ENCODE data around the gene ARHGDIB. TPM values are rescaled to one million over a fixed set of nuclear protein-coding genes. Genes with fewer than 3 reads are reported as not detected.

Gene ARHGDIB
- total and polyA plus RNA-seq, 2 experiments from 2014 or later, result 0.89 TPM; not detected in 1

- Histone ChIP-seq H3F3A (replicated peaks; ENCODE audit: low read depth) (no peaks in the 10 kb centered on the region), H3K9me2 (ENCODE audit: insufficient read depth) (no peaks in the 10 kb centered on the region; the same call in 1 of the 2 replicates), H3K4me2 (no peak overlapping the region), H3K36me3 (ENCODE audit: insufficient read depth) (no peaks in the 10 kb centered on the region), H3K79me2 (replicated peaks; ENCODE audit: insufficient read depth) (no peaks in the 10 kb centered on the region), H4K20me1 (replicated peaks; ENCODE audit: insufficient read depth) (no peaks in the 10 kb centered on the region), H3K27me3 (ENCODE audit: insufficient read depth) (no peaks in the 10 kb centered on the region), H3K27ac (ENCODE audit: low read depth) (no peak overlapping the region), H2AFZ (no peak overlapping the region), H3K4me3 (no peak overlapping the region), H3K4me1 (ENCODE audit: insufficient read depth) (no peaks in the 10 kb centered on the region)
- ATAC-seq (no peak), DNase-seq (ENCODE audit: low spot score) (no peak)
- Mint-ChIP-seq H3K27ac (no peak overlapping the region), H3K4me3 (no peak overlapping the region), H3K36me3 (ENCODE audit: low read depth) (no peaks in the 10 kb centered on the region), H3K4me1 (peaks cover 10% of the 10 kb centered on the region), H3K27me3 (ENCODE audit: insufficient read depth, low read depth, poor library complexity) (no peaks in the 10 kb centered on the region), H3K9me3 (no peaks in the 10 kb centered on the region)
- TF ChIP-seq, protein P1, sequence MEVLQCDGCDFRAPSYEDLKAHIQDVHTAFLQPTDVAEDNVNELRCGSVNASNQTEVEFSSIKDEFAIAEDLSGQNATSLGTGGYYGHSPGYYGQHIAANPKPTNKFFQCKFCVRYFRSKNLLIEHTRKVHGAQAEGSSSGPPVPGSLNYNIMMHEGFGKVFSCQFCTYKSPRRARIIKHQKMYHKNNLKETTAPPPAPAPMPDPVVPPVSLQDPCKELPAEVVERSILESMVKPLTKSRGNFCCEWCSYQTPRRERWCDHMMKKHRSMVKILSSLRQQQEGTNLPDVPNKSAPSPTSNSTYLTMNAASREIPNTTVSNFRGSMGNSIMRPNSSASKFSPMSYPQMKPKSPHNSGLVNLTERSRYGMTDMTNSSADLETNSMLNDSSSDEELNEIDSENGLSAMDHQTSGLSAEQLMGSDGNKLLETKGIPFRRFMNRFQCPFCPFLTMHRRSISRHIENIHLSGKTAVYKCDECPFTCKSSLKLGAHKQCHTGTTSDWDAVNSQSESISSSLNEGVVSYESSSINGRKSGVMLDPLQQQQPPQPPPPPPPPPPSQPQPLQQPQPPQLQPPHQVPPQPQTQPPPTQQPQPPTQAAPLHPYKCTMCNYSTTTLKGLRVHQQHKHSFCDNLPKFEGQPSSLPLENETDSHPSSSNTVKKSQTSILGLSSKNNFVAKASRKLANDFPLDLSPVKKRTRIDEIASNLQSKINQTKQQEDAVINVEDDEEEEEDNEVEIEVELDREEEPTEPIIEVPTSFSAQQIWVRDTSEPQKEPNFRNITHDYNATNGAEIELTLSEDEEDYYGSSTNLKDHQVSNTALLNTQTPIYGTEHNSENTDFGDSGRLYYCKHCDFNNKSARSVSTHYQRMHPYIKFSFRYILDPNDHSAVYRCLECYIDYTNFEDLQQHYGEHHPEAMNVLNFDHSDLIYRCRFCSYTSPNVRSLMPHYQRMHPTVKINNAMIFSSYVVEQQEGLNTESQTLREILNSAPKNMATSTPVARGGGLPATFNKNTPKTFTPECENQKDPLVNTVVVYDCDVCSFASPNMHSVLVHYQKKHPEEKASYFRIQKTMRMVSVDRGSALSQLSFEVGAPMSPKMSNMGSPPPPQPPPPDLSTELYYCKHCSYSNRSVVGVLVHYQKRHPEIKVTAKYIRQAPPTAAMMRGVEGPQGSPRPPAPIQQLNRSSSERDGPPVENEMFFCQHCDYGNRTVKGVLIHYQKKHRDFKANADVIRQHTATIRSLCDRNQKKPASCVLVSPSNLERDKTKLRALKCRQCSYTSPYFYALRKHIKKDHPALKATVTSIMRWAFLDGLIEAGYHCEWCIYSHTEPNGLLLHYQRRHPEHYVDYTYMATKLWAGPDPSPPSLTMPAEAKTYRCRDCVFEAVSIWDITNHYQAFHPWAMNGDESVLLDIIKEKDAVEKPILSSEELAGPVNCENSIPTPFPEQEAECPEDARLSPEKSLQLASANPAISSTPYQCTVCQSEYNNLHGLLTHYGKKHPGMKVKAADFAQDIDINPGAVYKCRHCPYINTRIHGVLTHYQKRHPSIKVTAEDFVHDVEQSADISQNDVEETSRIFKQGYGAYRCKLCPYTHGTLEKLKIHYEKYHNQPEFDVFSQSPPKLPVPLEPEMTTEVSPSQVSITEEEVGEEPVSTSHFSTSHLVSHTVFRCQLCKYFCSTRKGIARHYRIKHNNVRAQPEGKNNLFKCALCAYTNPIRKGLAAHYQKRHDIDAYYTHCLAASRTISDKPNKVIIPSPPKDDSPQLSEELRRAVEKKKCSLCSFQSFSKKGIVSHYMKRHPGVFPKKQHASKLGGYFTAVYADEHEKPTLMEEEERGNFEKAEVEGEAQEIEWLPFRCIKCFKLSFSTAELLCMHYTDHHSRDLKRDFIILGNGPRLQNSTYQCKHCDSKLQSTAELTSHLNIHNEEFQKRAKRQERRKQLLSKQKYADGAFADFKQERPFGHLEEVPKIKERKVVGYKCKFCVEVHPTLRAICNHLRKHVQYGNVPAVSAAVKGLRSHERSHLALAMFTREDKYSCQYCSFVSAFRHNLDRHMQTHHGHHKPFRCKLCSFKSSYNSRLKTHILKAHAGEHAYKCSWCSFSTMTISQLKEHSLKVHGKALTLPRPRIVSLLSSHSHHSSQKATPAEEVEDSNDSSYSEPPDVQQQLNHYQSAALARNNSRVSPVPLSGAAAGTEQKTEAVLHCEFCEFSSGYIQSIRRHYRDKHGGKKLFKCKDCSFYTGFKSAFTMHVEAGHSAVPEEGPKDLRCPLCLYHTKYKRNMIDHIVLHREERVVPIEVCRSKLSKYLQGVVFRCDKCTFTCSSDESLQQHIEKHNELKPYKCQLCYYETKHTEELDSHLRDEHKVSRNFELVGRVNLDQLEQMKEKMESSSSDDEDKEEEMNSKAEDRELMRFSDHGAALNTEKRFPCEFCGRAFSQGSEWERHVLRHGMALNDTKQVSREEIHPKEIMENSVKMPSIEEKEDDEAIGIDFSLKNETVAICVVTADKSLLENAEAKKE (CRISPR knock-in tag; IDR thresholded peaks at IDR 0.05), result no peak
- TF ChIP-seq NANOG (IDR thresholded peaks at IDR 0.05; ENCODE audit: borderline replicate concordance) (no peak), EZH2phosphoT487 (IDR thresholded peaks at IDR 0.05; ENCODE audit: unreplicated experiment) (no peak), REST (IDR thresholded peaks at IDR 0.05; ENCODE audit: unreplicated experiment) (no peak), JUNB (IDR thresholded peaks at IDR 0.05; ENCODE audit: unreplicated experiment) (no peak), ZNF114 (CRISPR knock-in tag; IDR thresholded peaks at IDR 0.05) (no peak), STAT1 (IDR thresholded peaks at IDR 0.05; ENCODE audit: unreplicated experiment) (no peak), EZH2 (IDR thresholded peaks at IDR 0.05; ENCODE audit: low read depth, unreplicated experiment) (no peak), ZNF331 (CRISPR knock-in tag; IDR thresholded peaks at IDR 0.05; ENCODE audit: low read depth) (no peak), CREB1 (CRISPR knock-in tag; IDR thresholded peaks at IDR 0.05; ENCODE audit: low read depth) (no peak), POLR2AphosphoS5 (IDR thresholded peaks at IDR 0.05; ENCODE audit: low read depth) (no peak)
- TF ChIP-seq, protein P2, sequence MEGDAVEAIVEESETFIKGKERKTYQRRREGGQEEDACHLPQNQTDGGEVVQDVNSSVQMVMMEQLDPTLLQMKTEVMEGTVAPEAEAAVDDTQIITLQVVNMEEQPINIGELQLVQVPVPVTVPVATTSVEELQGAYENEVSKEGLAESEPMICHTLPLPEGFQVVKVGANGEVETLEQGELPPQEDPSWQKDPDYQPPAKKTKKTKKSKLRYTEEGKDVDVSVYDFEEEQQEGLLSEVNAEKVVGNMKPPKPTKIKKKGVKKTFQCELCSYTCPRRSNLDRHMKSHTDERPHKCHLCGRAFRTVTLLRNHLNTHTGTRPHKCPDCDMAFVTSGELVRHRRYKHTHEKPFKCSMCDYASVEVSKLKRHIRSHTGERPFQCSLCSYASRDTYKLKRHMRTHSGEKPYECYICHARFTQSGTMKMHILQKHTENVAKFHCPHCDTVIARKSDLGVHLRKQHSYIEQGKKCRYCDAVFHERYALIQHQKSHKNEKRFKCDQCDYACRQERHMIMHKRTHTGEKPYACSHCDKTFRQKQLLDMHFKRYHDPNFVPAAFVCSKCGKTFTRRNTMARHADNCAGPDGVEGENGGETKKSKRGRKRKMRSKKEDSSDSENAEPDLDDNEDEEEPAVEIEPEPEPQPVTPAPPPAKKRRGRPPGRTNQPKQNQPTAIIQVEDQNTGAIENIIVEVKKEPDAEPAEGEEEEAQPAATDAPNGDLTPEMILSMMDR (conservative IDR thresholded peaks at IDR 0.05; ENCODE audit: low read depth in 2 of 2), result no peak
- TF ChIP-seq, protein P3, sequence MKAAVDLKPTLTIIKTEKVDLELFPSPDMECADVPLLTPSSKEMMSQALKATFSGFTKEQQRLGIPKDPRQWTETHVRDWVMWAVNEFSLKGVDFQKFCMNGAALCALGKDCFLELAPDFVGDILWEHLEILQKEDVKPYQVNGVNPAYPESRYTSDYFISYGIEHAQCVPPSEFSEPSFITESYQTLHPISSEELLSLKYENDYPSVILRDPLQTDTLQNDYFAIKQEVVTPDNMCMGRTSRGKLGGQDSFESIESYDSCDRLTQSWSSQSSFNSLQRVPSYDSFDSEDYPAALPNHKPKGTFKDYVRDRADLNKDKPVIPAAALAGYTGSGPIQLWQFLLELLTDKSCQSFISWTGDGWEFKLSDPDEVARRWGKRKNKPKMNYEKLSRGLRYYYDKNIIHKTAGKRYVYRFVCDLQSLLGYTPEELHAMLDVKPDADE (IDR thresholded peaks at IDR 0.05), result no peak
Observed at GRCh38 chr12:14964406-14964805, 3.0 kb upstream of the ARHGDIB start.
